HG03066 (cell line): ENCODE data around the gene AKIP1.
"Not testable (repeated sequence)": the region's sequence is repeated elsewhere in the genome, so short reads cannot be mapped to it uniquely, and the experiment has no call there.

ENCODE experiments used
- ATAC-seq: cut with Tn5 transposase; IDR thresholded peaks from one replicate; pipeline ENCODE4 v1.9.1; 2021; ENCODE audit warnings: low read depth; ENCODE audit not compliant: unreplicated experiment

Gene AKIP1

GRCh38 chr11:8913961-8914660, 3.1 kb downstream of the AKIP1 start:
- no peak for ATAC-seq

GRCh38 chr11:8914661-8915018, 3.7 kb downstream of the AKIP1 start:
- ATAC-seq: no peak

GRCh38 chr11:8917157-8917825, 6.3 kb downstream of the AKIP1 start:
- no peak for ATAC-seq

GRCh38 chr11:8922691-8923090, 11.7 kb downstream of the AKIP1 start:
- no peak for ATAC-seq

- ATAC-seq: no peak
Observed at GRCh38 chr11:8925711-8926110, 14.7 kb downstream of the AKIP1 start.

GRCh38 chr11:8926236-8926635, 15.2 kb downstream of the AKIP1 start:
- no peak for ATAC-seq

- no peak for ATAC-seq
Observed at GRCh38 chr11:8927233-8927632, 16.2 kb downstream of the AKIP1 start.

GRCh38 chr11:8928205-8928604, 17.2 kb downstream of the AKIP1 start:
- no peak for ATAC-seq

GRCh38 chr11:8928981-8929615, 18.1 kb downstream of the AKIP1 start:
- ATAC-seq: no peak

- no peak for ATAC-seq
Observed at GRCh38 chr11:8930456-8931175, 19.6 kb downstream of the AKIP1 start.

- ATAC-seq: no peak
Observed at GRCh38 chr11:8932564-8933180, 21.7 kb downstream of the AKIP1 start, which contains the start of gene C11orf16. C11orf16 (minus strand) TSS chr11:8932947; CDS start chr11:8932308, 639 bp downstream.

GRCh38 chr11:8933931-8934330, 22.9 kb downstream of the AKIP1 start:
- ATAC-seq: no peak

- ATAC-seq: no peak
Observed at GRCh38 chr11:8934742-8935488, 23.9 kb downstream of the AKIP1 start.

- ATAC-seq: not testable (repeated sequence)
Observed at GRCh38 chr11:8935789-8936188, 24.8 kb downstream of the AKIP1 start.

GRCh38 chr11:8937159-8937558, 26.2 kb downstream of the AKIP1 start:
- no peak for ATAC-seq

GRCh38 chr11:8937659-8938058, 26.7 kb downstream of the AKIP1 start:
- ATAC-seq: no peak

GRCh38 chr11:8941341-8942103, 30.5 kb downstream of the AKIP1 start:
- no peak for ATAC-seq

GRCh38 chr11:8942518-8943066, 31.6 kb downstream of the AKIP1 start, which contains the start of gene ASCL3:
ASCL3 (minus strand) TSS chr11:8943016; CDS start chr11:8938161, 4,855 bp downstream.
- no peak for ATAC-seq
